ENCODE measurements around the gene ELK4.

The ELK4 gene

DNA sequence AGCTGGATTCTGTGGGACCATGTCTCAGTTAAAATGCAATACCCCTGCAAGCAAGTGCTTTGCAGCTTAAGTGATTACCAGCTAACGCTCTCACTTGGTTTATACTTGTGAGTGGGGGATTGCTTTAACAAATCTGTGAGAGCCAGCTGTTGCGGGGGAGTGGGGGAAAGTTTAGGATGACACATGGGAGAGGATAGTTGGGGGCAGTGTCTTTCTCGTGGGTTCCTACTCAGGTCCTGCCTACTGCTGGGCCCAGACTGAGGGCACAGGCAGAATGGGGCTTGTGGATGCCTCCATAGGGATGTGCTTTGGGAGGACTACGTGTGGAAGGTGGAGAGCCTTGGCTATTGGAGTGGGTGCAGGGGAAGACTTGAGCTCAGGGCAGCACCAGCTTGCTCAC is 60.1 kb downstream of the ELK4 start:
- in situ Hi-C loops (cut with MboI; ENCODE audit: low pct_unique_long_range_greater_than_20kb, low sequenced_read_pairs, unreplicated experiment): no loop called here
- DNase-seq (ENCODE audit: low spot score): no peak
- TF ChIP-seq, protein P1, sequence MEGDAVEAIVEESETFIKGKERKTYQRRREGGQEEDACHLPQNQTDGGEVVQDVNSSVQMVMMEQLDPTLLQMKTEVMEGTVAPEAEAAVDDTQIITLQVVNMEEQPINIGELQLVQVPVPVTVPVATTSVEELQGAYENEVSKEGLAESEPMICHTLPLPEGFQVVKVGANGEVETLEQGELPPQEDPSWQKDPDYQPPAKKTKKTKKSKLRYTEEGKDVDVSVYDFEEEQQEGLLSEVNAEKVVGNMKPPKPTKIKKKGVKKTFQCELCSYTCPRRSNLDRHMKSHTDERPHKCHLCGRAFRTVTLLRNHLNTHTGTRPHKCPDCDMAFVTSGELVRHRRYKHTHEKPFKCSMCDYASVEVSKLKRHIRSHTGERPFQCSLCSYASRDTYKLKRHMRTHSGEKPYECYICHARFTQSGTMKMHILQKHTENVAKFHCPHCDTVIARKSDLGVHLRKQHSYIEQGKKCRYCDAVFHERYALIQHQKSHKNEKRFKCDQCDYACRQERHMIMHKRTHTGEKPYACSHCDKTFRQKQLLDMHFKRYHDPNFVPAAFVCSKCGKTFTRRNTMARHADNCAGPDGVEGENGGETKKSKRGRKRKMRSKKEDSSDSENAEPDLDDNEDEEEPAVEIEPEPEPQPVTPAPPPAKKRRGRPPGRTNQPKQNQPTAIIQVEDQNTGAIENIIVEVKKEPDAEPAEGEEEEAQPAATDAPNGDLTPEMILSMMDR (IDR thresholded peaks at IDR 0.05; ENCODE audit: extremely low read depth, insufficient read depth, missing control alignments): no peak

DNA sequence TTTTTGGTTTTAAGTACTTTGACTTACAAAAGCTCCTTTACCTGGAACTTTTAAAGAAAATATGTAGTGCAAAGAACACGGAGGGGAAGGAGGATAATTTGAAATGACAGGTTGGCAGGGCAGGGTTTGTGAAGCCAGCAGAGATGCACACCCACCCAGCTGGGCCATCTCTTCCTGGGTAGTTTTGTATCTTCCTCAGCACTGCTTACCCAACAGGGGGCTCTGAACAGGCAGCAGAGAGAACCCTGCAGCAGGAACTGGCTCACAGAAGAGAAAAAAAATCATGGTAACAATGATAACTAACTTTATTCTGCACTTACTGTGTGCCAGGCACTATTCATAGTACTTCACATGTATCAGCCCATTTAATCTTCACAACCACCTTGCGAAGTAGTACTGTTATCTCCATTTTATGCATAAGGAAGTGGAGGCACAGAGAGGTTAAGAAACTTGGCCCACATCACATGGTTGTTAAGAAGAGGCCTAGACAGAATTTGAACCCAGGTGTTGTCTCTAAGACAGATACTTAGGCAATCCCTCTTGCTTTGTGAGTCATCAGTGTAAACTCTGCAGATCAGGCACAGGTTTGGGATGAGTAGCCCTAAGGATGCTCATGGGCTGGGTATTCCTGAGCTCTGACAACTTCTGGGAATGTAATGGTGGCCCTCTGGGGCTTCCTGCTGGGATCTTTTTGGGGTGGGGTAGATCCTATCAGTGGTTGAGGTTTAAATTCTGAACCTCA is 60.8 kb downstream of the ELK4 start:
- no peak for DNase-seq (ENCODE audit: low spot score)
- TF ChIP-seq, protein P1 (IDR thresholded peaks at IDR 0.05; ENCODE audit: extremely low read depth, insufficient read depth, missing control alignments): no peak
- in situ Hi-C loops (cut with MboI; ENCODE audit: low pct_unique_long_range_greater_than_20kb, low sequenced_read_pairs, unreplicated experiment): no loop called here

DNA sequence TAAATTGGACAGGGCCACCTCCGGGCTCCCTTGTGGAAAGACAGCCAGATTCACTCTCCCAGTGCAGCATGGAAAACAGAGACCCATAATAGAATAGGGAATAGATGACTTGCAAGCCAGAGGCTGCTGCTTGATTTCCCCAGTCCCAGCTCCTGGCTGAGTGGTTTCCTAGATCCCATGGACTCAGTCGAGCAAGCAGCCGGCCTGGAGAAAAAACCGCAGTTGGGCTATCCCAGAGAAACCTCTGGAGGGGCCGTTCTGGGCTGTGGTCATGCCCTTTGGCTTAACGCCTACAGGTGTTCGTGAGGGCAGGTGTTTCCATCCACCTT is 61.7 kb downstream of the ELK4 start:
- TF ChIP-seq, protein P1 (IDR thresholded peaks at IDR 0.05; ENCODE audit: extremely low read depth, insufficient read depth, missing control alignments): no peak
- in situ Hi-C loops (cut with MboI; ENCODE audit: low pct_unique_long_range_greater_than_20kb, low sequenced_read_pairs, unreplicated experiment): no loop called here
- DNase-seq (ENCODE audit: low spot score): no peak

DNA sequence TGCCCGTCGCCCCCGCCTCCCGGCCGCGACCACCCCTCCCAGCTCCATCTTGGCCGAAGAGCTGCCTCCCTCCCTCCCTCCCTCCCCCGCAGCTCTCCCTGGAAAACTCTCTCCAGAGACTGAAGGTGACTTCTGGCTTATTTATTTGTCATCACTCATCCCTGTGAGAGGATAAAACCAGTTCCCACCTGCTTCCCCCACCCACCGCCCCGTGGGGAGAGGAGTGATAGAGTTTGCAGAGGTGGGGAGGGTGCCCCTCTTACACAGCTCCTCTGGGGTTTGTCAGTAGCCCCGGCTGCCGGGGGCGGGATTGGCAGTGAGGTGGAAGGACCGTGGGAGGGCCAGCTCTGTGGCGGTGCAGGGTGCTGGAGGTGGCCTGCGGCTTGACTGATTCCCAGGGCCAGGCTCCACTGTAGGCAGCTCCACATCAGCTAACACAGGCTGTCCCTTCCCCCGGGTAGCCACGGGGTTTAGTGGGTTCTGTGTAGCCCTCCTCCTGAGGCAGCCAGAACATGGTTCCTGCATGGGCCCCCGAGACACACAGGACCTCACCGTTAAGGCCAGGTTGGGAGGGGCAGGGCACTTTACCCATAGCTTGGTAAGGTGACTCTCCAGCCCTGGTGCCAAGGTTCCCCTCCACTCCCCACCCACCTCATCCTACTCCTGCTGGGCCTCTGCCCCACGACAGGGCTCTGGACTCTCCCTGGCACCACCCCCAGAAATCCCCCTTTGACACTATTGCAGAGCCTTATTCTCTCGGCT is 62.2 kb downstream of the ELK4 start:
- in situ Hi-C loops (cut with MboI; ENCODE audit: low pct_unique_long_range_greater_than_20kb, low sequenced_read_pairs, unreplicated experiment): no loop called here
- no peak for DNase-seq (ENCODE audit: low spot score)

DNA sequence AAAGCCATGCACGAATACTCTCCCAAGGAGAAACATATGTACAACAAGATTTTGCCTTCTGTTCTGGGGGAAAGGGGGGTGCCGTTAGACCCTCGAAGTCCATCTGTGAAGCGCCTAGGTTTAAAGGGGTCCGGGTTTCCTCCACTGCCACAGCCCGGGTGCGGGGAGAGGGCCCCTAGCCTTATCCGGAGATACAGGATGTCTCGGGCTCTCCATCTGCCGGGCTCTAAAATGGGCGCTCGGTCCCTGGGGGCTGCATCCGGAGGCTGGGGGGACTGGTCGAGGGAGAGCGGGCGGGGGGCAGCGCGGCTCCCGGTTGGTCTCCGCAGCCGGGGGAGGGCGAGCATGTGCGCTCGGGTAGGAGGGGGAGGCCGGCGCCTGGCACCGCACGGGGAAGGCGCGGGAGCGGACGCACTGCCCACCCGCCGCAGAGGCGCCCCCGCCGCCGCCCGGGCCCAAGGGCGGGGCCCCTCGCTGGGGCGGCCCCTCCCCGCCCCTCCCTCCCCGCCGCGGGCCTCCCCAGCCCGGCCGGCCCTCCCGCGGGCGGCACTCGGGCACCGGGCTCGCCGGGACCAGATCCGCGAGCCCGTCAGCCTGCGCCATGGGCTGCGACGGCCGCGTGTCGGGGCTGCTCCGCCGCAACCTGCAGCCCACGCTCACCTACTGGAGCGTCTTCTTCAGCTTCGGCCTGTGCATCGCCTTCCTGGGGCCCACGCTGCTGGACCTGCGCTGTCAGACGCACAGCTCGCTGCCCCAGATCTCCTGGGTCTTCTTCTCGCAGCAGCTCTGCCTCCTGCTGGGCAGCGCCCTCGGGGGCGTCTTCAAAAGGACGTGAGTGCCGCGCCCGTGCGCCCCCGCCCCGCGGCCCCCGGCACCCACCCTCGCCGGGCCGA is 63.1 kb downstream of the ELK4 start:
- peak; percentile 42 for DNase-seq (ENCODE audit: low spot score)
- in situ Hi-C loops (cut with MboI; ENCODE audit: low pct_unique_long_range_greater_than_20kb, low sequenced_read_pairs, unreplicated experiment): no loop called here
- TF ChIP-seq, protein P1 (IDR thresholded peaks at IDR 0.05; ENCODE audit: extremely low read depth, insufficient read depth, missing control alignments): no peak

More for the DNA sequence above, 62.2 kb downstream of the ELK4 start:
- TF ChIP-seq, protein P1 (IDR thresholded peaks at IDR 0.05; ENCODE audit: extremely low read depth, insufficient read depth, missing control alignments): no peak

DNA sequence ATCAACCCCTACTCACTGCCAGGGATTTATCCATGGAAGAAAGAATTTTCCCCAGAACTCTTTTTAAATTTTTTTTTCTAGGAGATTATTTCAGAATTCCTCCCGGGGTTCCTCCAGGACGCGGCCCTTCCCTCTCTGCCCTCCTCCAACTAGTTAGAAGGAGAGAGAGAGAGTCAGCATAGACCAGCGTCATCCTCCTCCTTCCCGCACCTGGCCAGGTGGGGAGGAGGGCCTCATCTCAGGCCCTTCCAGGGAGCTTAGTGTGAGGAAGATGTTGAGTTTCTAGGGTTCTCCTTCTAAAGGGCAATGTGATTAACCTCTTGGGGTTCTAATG is 63.7 kb downstream of the ELK4 start:
- in situ Hi-C loops (cut with MboI; ENCODE audit: low pct_unique_long_range_greater_than_20kb, low sequenced_read_pairs, unreplicated experiment): no loop called here
- DNase-seq (ENCODE audit: low spot score): no peak
- TF ChIP-seq, protein P1 (IDR thresholded peaks at IDR 0.05; ENCODE audit: extremely low read depth, insufficient read depth, missing control alignments): no peak
